ENCODE measurements around the gene UVRAG.

Gene UVRAG

DNA sequence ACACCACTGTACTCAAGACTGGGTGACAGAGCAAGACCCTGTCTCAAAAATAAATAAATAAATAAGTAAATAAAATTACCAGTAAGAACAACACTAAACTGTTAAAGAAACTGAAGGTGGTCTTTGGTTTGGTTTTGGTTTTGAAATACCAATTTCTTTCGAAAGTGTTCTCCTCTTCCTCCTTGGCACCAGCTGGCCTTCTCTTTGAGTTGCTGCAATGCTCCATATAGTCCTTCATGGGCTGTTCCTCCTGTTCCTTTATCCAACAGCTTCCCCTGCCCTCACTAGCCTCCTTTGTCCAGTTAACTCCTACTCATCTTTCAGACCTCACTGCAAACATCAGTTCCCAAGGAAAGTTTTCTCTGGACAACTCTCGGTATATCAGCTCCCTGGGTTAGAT is 5.0 kb upstream of the UVRAG start:
- no peak for DNase-seq (ENCODE audit: low spot score)

GRCh38 chr11:75810637-75811390 is 4.2 kb upstream of the UVRAG start:
- no peak for DNase-seq (ENCODE audit: low spot score)

DNA sequence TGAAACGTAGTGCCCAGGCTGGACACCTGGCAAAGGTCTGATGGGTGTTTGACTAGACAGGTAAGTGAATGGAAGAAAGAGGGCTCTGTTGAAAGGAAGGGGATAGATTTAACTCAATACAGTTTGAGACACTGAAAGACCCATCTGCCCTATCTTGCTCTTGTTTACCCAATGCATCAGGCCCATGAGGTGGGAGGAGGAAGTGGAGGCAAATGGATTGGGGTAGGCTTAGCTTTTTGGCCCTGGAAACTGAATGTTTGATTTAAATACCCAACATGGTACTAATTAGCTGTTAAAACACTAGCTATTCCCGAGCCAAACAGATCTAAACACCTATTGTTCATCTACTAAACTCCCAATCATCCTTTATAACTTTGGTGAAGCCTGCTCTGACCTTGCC is 3.5 kb upstream of the UVRAG start:
- no peak for DNase-seq (ENCODE audit: low spot score)

- DNase-seq (ENCODE audit: low spot score) = no peak
Measured at GRCh38 chr11:75812542-75813040, 2.4 kb upstream of the UVRAG start.

- no peak for DNase-seq (ENCODE audit: low spot score)
Measured at GRCh38 chr11:75813124-75813523, 1.9 kb upstream of the UVRAG start.

GRCh38 chr11:75813622-75814039 is 1.4 kb upstream of the UVRAG start:
- DNase-seq (ENCODE audit: low spot score) = no peak

- no peak for DNase-seq (ENCODE audit: low spot score)
Measured at GRCh38 chr11:75814363-75814676, 690 bp upstream of the UVRAG start.

GRCh38 chr11:75815345-75816168 is 547 bp downstream of the UVRAG start:
- DNase-seq (ENCODE audit: low spot score) = no peak

GRCh38 chr11:75816561-75817239 is 1.7 kb downstream of the UVRAG start:
- no peak for DNase-seq (ENCODE audit: low spot score)

GRCh38 chr11:75820645-75821044 is 5.6 kb downstream of the UVRAG start:
- DNase-seq (ENCODE audit: low spot score) = no peak

GRCh38 chr11:75821202-75821601 is 6.2 kb downstream of the UVRAG start:
- DNase-seq (ENCODE audit: low spot score) = no peak

- DNase-seq (ENCODE audit: low spot score) = no peak
Measured at GRCh38 chr11:75822541-75822940, 7.5 kb downstream of the UVRAG start.

- no peak for DNase-seq (ENCODE audit: low spot score)
Measured at GRCh38 chr11:75823415-75823814, 8.4 kb downstream of the UVRAG start.

GRCh38 chr11:75823946-75824345 is 8.9 kb downstream of the UVRAG start:
- no peak for DNase-seq (ENCODE audit: low spot score)

DNA sequence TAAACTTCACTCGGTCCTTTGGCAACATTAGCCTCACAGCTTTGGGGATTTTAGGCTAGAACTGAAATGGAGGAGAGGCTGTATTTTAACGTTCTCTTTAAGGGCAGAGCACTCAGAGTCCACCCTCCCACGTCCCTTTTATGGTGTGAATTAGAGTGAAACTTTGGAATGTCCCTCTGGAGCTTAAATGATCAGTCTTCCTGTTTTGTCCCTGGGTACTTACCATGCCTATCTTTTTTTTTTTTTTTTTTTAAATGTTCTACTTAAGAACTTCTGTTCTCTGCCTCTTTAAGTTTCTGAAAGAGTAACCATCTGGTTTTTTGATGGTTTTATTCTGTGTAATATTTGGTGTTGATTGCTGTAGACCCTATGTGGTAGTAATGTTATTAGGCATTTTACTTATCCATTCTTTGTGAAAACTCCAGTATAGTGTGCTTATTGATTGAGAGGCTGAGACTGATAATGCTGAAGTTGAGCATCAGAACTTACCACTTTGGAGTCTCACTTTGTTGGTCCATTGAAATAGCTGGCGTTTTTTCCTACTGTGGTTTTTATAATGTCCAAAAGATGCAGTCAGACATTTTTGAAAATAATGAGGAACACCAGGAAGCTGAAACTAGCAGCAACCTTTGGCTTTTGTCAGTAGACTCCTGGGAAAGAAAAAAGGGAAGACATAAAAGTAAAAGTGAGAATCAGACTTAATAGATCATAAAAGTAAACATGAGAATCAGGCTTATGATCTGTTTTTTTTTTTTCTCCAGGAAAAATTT is 11.6 kb downstream of the UVRAG start:
- no peak for DNase-seq (ENCODE audit: low spot score)

DNA sequence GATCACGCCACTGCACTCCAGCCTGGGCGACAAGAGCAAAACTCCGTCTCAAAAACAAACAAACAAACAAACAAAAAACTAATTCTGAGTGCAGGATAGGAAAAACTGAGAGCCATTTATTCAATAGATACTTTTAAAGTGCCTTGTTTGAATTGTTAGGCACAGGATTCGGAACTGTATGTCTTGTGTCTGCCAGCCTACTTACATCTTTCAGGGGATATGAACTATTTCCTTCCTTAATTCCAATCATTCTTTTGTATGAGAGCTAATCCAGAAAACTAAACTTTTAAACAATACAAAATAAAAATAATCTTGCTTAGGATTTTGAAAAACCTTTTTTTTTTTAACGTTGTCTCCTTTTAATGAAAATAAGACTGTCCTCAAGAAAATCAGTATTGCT is 12.6 kb downstream of the UVRAG start:
- no peak for DNase-seq (ENCODE audit: low spot score)

DNA sequence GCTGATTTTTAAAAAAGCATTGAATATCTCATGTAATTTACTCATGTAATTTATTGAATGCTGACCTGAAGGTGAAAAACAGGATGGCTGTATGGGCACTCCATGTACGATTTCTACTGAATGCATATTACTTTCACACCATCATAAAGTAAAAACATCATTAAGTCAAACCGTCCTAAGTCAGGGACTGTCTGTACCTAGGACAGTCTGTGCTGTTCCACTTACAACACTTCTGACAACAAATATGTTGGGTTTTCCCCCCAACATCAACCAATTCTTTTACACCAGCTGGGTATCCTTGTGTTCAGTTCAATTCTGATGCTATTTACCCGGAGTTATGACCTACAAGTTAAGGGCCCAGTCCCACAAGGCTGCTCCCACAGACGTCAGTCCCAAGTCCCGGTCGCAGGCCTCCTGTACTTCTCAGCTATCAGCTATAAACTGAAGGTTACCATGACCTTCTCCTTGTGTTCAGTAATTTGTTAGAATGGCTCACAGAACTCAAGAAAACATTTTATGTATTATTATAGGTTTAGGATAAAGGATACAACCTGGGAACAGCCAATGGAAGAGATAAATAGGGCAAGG is 17.0 kb downstream of the UVRAG start:
- no peak for DNase-seq (ENCODE audit: low spot score)

- DNase-seq (ENCODE audit: low spot score) = no peak
Measured at GRCh38 chr11:75834728-75835127, 19.7 kb downstream of the UVRAG start.

DNA sequence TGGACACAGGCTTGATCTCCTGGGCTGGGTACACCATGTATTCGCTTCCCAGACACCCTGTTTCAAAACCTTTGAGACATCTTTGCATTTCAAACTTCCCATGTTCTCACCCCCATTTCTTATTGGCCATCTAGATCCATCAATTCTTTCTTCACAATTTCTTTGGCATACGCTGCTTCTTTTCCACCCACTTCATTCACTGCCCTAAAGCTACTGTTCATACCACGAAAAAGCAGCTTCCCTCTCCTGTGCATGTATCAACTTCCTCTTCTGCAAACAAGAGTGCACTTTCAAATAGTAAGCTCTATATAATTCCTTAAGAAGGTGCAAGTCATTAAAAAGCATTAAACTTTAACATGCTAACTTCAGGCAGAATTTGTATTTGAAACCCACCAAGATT is 21.4 kb downstream of the UVRAG start:
- no peak for DNase-seq (ENCODE audit: low spot score)

DNA sequence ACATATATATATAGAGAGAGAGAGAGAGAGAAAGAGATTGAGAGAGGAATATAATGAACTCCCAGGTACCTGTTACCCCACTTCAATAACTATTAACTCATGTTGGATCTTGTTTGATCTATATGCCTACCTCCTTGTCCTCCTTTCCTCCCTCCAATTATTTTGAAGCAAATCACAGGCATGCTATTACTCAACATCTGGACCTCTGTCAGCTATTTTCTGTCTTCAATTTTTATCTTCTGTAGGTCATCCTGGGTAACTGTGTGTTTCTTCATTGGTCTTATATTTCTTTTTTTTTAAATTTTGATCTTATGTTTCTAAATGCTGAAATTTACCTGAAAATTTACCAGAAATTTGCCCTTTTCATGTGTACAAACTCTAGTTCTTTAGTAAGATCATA is 24.8 kb downstream of the UVRAG start:
- no peak for DNase-seq (ENCODE audit: low spot score)

DNA sequence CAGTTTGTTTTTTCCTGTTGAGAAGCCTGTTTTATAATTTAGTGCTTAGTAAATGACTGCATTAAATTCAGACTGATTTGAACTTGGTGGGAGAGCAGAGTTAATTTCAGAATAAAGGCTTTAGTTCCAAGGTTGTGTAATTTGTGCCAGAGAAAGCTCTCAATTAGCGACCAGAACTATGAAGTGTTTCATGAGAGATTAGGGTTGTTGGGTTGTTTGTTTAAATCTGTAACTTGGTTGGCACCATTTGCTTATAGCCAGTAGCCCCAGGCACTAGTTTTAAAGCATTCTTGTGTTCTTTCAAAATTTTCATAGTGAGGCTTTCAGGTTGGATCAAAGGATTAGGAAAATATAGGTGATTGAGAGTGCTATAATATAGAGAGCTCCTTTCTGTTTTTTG is 25.5 kb downstream of the UVRAG start:
- DNase-seq (ENCODE audit: low spot score) = no peak

GRCh38 chr11:75841739-75842138 is 26.7 kb downstream of the UVRAG start:
- no peak for DNase-seq (ENCODE audit: low spot score)

All from AG08396 (cell line).